Measurements from ENCODE around the gene IFIT1B. TPM values are rescaled to one million over a fixed set of nuclear protein-coding genes. Genes with fewer than 3 reads are reported as not detected.

The IFIT1B gene
- total and polyA plus RNA-seq, 2 experiments from 2014 or later: not detected

- Histone ChIP-seq H3K79me2 (no peaks in the 10 kb centered on the region), H3K27me3 (no peaks in the 10 kb centered on the region), H3K27ac (peak overlapping the region; percentile 39), H3K4me2 (no peak overlapping the region), H3K36me3 (replicated peaks; ENCODE audit: insufficient read depth, low read depth) (no peaks in the 10 kb centered on the region), H3K4me1 (ENCODE audit: insufficient read depth) (peaks cover 15% of the 10 kb centered on the region), H3K9me2 (replicated peaks; ENCODE audit: insufficient read depth) (no peaks in the 10 kb centered on the region), H4K20me1 (ENCODE audit: insufficient read depth, poor library complexity, severe bottlenecking) (no peaks in the 10 kb centered on the region), H2AFZ (no peak overlapping the region), H3K9me3 (ENCODE audit: low read depth) (no peaks in the 10 kb centered on the region), H3K4me3 (no peak overlapping the region)
- TF ChIP-seq EZH2phosphoT487 (IDR thresholded peaks at IDR 0.05; ENCODE audit: low read depth, severe bottlenecking, unreplicated experiment) (no peak), EZH2 (IDR thresholded peaks at IDR 0.05; ENCODE audit: borderline replicate concordance) (no peak)
- TF ChIP-seq, protein P1, sequence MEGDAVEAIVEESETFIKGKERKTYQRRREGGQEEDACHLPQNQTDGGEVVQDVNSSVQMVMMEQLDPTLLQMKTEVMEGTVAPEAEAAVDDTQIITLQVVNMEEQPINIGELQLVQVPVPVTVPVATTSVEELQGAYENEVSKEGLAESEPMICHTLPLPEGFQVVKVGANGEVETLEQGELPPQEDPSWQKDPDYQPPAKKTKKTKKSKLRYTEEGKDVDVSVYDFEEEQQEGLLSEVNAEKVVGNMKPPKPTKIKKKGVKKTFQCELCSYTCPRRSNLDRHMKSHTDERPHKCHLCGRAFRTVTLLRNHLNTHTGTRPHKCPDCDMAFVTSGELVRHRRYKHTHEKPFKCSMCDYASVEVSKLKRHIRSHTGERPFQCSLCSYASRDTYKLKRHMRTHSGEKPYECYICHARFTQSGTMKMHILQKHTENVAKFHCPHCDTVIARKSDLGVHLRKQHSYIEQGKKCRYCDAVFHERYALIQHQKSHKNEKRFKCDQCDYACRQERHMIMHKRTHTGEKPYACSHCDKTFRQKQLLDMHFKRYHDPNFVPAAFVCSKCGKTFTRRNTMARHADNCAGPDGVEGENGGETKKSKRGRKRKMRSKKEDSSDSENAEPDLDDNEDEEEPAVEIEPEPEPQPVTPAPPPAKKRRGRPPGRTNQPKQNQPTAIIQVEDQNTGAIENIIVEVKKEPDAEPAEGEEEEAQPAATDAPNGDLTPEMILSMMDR (IDR thresholded peaks at IDR 0.05; ENCODE audit: poor library complexity): no peak
- WGBS (ENCODE audit: low lambda C conversion rate, missing lambda C conversion rate): 52% methylated on average over 1 of the region's 1 CpG
- DNase-seq (ENCODE audit: low spot score): no peak
Measured at GRCh38 chr10:89368129-89368528, 9.7 kb upstream of the IFIT1B start.

- H4K20me1 ChIP-seq (ENCODE audit: insufficient read depth, poor library complexity, severe bottlenecking): no peaks in the 10 kb centered on the region
- H3K4me3 ChIP-seq: no peak overlapping the region
- H3K4me2 ChIP-seq: no peak overlapping the region
- no peak for TF ChIP-seq EZH2phosphoT487 (IDR thresholded peaks at IDR 0.05; ENCODE audit: low read depth, severe bottlenecking, unreplicated experiment)
- TF ChIP-seq, protein P1 (IDR thresholded peaks at IDR 0.05; ENCODE audit: poor library complexity): peak; percentile 74
- TF ChIP-seq EZH2 (IDR thresholded peaks at IDR 0.05; ENCODE audit: borderline replicate concordance): no peak
- peak overlapping the region; percentile 16 for H2AFZ ChIP-seq
- no peak overlapping the region for H3K27ac ChIP-seq
- WGBS (ENCODE audit: low lambda C conversion rate, missing lambda C conversion rate): 75% methylated on average over 5 of the region's 5 CpGs
- H3K36me3 ChIP-seq (replicated peaks; ENCODE audit: insufficient read depth, low read depth): no peaks in the 10 kb centered on the region
- peaks cover 23% of the 10 kb centered on the region for H3K4me1 ChIP-seq (ENCODE audit: insufficient read depth)
- H3K9me2 ChIP-seq (replicated peaks; ENCODE audit: insufficient read depth): no peaks in the 10 kb centered on the region
- peak; percentile 50 for DNase-seq (ENCODE audit: low spot score)
- H3K27me3 ChIP-seq: no peaks in the 10 kb centered on the region
- no peaks in the 10 kb centered on the region for H3K79me2 ChIP-seq
- H3K9me3 ChIP-seq (ENCODE audit: low read depth): no peaks in the 10 kb centered on the region
Measured at GRCh38 chr10:89369156-89370105, 8.4 kb upstream of the IFIT1B start.

- no peaks in the 10 kb centered on the region for H3K36me3 ChIP-seq (replicated peaks; ENCODE audit: insufficient read depth, low read depth)
- DNase-seq (ENCODE audit: low spot score): no peak
- H3K4me3 ChIP-seq: no peak overlapping the region
- H3K4me1 ChIP-seq (ENCODE audit: insufficient read depth): peaks cover 35% of the 10 kb centered on the region
- H3K79me2 ChIP-seq: no peaks in the 10 kb centered on the region
- H3K9me3 ChIP-seq (ENCODE audit: low read depth): no peaks in the 10 kb centered on the region
- H3K9me2 ChIP-seq (replicated peaks; ENCODE audit: insufficient read depth): no peaks in the 10 kb centered on the region
- H3K27ac ChIP-seq: no peak overlapping the region
- H4K20me1 ChIP-seq (ENCODE audit: insufficient read depth, poor library complexity, severe bottlenecking): no peaks in the 10 kb centered on the region
- no peaks in the 10 kb centered on the region for H3K27me3 ChIP-seq
- H3K4me2 ChIP-seq: no peak overlapping the region
- TF ChIP-seq EZH2phosphoT487 (IDR thresholded peaks at IDR 0.05; ENCODE audit: low read depth, severe bottlenecking, unreplicated experiment): no peak
- TF ChIP-seq, protein P1 (IDR thresholded peaks at IDR 0.05; ENCODE audit: poor library complexity): no peak
- TF ChIP-seq EZH2 (IDR thresholded peaks at IDR 0.05; ENCODE audit: borderline replicate concordance): no peak
- no peak overlapping the region for H2AFZ ChIP-seq
Measured at GRCh38 chr10:89371079-89371478, 6.8 kb upstream of the IFIT1B start.
